Loucy (cell line): ENCODE results near the gene MFN1.

Experiments
- H2AFZ ChIP-seq: fragments of 200-600 bp; sonication (generic); 2 replicates; pipeline ENCODE4 v1.6.0; 2016; ENCODE audit warnings: antibody characterized with exemption, mild to moderate bottlenecking, low read length, moderate library complexity
- H3F3A ChIP-seq: fragments of 200-600 bp; 2 replicates; pipeline ENCODE4 v1.6.0; 2016; ENCODE audit warnings: antibody characterized with exemption, low read depth, mild to moderate bottlenecking
- H3K27me3 ChIP-seq: fragments of 200-600 bp; sonication (generic); 2 replicates; pipeline ENCODE4 v1.6.1; 2014; ENCODE audit warnings: low read length, mild to moderate bottlenecking; ENCODE audit not compliant: insufficient read depth, poor library complexity, severe bottlenecking
- H3K36me3 ChIP-seq: fragments of 200-600 bp; sonication (generic); 2 replicates; pipeline ENCODE4 v1.6.1; 2016; ENCODE audit warnings: low read length; ENCODE audit not compliant: insufficient read depth
- H3K4me1 ChIP-seq: fragments of 200-600 bp; sonication (generic); 2 replicates; pipeline ENCODE4 v1.5.1; 2014; ENCODE audit warnings: low read length, mild to moderate bottlenecking; ENCODE audit not compliant: insufficient read depth, poor library complexity, severe bottlenecking
- H3K4me2 ChIP-seq: fragments of 200-600 bp; sonication (generic); 2 replicates; pipeline ENCODE4 v1.6.0; 2014; ENCODE audit warnings: antibody characterized with exemption, low read length, low read depth, mild to moderate bottlenecking; ENCODE audit not compliant: poor library complexity, severe bottlenecking
- H3K4me3 ChIP-seq: fragments of 200-600 bp; sonication (generic); 2 replicates; pipeline ENCODE4 v1.5.1; 2014; ENCODE audit warnings: low read length, mild to moderate bottlenecking, mixed read lengths; ENCODE audit not compliant: poor library complexity, severe bottlenecking
- H3K79me2 ChIP-seq: fragments of 200-600 bp; sonication (generic); 2 replicates; pipeline ENCODE4 v1.6.1; 2014; ENCODE audit warnings: low read length; ENCODE audit not compliant: insufficient read depth
- H3K9ac ChIP-seq: fragments of 200-600 bp; sonication (generic); 2 replicates; pipeline ENCODE4 v1.6.0; 2014; ENCODE audit warnings: mild to moderate bottlenecking, low read depth, low read length, moderate library complexity; ENCODE audit not compliant: poor library complexity, severe bottlenecking
- H3K9me2 ChIP-seq: fragments of 200-600 bp; sonication (generic); replicated peaks from 2 replicates; pipeline ENCODE4 v1.6.1; 2016; ENCODE audit warnings: low read depth, low read length, mixed read lengths
- H3K9me3 ChIP-seq: fragments of 200-600 bp; sonication (generic); 2 replicates; pipeline ENCODE4 v1.6.1; 2014; ENCODE audit warnings: mild to moderate bottlenecking, antibody characterized with exemption, low read length, low read depth; ENCODE audit not compliant: insufficient read depth
- H4K20me1 ChIP-seq: fragments of 200-600 bp; sonication (generic); 2 replicates; pipeline ENCODE4 v1.6.0; 2014; ENCODE audit warnings: antibody characterized with exemption, low read length, mild to moderate bottlenecking; ENCODE audit not compliant: insufficient read depth, poor library complexity, severe bottlenecking
- EZH2phosphoT487 ChIP-seq: fragments of 200-600 bp; IDR thresholded peaks from 2 replicates; pipeline ENCODE4 v1.6.1; 2018; ENCODE audit warnings: antibody characterized with exemption, mild to moderate bottlenecking, moderate library complexity, borderline replicate concordance
- TF ChIP-seq, protein P1 (sequence below): fragments of 200-600 bp; sonication (generic); conservative IDR thresholded peaks from 2 replicates; pipeline ENCODE4 v1.5.1; 2014; ENCODE audit warnings: mild to moderate bottlenecking, antibody characterized with exemption, low read length

The MFN1 gene

DNA sequence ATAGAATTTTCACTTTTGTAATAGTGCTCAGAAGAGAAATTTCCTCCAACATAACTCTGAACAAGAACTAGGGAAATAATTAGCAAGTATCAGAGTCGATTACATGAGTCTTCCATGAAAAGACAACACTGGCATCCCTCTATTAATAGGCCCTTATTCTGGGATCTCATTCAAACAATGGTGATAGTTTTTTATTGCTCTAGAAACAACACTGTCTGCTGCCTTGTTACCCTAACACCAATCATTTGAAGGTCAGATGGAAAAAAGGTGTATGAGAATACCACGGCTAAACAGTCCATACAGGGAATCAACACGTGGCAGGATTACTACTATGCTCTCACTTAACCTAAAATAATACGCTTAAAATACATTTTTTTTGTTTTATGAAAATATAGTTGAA, 67.9 kb downstream of the MFN1 start:
- no peak overlapping the region for H3K4me3 ChIP-seq
- no peaks in the 10 kb centered on the region for H4K20me1 ChIP-seq
- no peaks in the 10 kb centered on the region for H3F3A ChIP-seq
- no peaks in the 10 kb centered on the region for H3K4me1 ChIP-seq
- no peaks in the 10 kb centered on the region for H3K9me2 ChIP-seq
- no peaks in the 10 kb centered on the region for H3K27me3 ChIP-seq
- no peak overlapping the region for H3K4me2 ChIP-seq
- no peaks in the 10 kb centered on the region for H3K9me3 ChIP-seq
- no peak overlapping the region for H2AFZ ChIP-seq
- H3K9ac ChIP-seq: no peak overlapping the region
- peaks cover 25% of the 10 kb centered on the region for H3K36me3 ChIP-seq
- H3K79me2 ChIP-seq: no peaks in the 10 kb centered on the region
- no peak for TF ChIP-seq EZH2phosphoT487
- TF ChIP-seq, protein P1, sequence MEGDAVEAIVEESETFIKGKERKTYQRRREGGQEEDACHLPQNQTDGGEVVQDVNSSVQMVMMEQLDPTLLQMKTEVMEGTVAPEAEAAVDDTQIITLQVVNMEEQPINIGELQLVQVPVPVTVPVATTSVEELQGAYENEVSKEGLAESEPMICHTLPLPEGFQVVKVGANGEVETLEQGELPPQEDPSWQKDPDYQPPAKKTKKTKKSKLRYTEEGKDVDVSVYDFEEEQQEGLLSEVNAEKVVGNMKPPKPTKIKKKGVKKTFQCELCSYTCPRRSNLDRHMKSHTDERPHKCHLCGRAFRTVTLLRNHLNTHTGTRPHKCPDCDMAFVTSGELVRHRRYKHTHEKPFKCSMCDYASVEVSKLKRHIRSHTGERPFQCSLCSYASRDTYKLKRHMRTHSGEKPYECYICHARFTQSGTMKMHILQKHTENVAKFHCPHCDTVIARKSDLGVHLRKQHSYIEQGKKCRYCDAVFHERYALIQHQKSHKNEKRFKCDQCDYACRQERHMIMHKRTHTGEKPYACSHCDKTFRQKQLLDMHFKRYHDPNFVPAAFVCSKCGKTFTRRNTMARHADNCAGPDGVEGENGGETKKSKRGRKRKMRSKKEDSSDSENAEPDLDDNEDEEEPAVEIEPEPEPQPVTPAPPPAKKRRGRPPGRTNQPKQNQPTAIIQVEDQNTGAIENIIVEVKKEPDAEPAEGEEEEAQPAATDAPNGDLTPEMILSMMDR: no peak

DNA sequence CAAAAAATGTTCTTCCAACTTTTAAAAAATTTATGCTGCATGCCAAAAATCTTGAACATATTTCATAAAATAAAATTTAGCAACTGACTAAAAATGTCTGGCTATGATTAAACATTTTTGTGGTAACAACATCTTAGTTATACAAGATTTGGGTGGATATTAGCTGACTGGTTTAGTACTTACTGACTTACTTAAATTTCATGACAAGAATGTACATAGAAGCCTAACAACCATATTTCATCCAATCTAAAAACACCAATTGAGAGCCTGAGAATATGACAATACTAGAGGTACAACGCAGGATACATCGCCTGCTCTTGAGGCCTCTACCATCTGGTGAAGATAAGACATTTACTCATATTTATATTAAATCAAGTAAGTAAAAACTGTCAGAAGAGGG, 69.2 kb downstream of the MFN1 start:
- no peaks in the 10 kb centered on the region for H3K4me1 ChIP-seq
- no peaks in the 10 kb centered on the region for H3K79me2 ChIP-seq
- no peak overlapping the region for H3K4me2 ChIP-seq
- H3K9me3 ChIP-seq: no peaks in the 10 kb centered on the region
- H3K4me3 ChIP-seq: no peak overlapping the region
- peaks cover 25% of the 10 kb centered on the region for H3K36me3 ChIP-seq
- H3K9me2 ChIP-seq: no peaks in the 10 kb centered on the region
- no peaks in the 10 kb centered on the region for H4K20me1 ChIP-seq
- H3F3A ChIP-seq: no peaks in the 10 kb centered on the region
- TF ChIP-seq, protein P1: no peak
- TF ChIP-seq EZH2phosphoT487: no peak
- no peak overlapping the region for H3K9ac ChIP-seq
- no peak overlapping the region for H2AFZ ChIP-seq
- H3K27me3 ChIP-seq: no peaks in the 10 kb centered on the region

DNA sequence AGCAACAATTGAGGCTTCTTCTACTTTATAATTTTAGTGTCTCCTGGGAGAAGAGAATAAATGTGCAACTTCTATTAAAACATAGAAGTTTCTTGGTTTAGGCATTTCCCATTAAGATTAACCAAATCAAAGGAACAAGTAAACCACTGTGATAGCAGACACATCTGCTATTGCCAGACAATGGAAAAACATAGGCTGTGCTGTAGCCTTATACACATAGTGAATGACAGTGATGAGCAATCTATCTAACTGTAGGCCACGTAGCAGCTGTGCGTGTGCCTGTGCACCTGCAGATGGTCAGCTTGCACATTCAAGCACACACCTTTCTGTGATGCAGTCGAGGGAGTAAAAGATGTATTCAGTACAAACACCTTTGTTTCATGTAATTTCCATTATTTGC, 71.1 kb downstream of the MFN1 start:
- Histone ChIP-seq H3K4me1 (no peaks in the 10 kb centered on the region), H3K9ac (no peak overlapping the region), H2AFZ (no peak overlapping the region), H3F3A (no peaks in the 10 kb centered on the region), H3K9me2 (no peaks in the 10 kb centered on the region), H3K27me3 (no peaks in the 10 kb centered on the region), H3K4me2 (no peak overlapping the region), H4K20me1 (no peaks in the 10 kb centered on the region), H3K9me3 (no peaks in the 10 kb centered on the region), H3K36me3 (peaks cover 26% of the 10 kb centered on the region), H3K4me3 (no peak overlapping the region), H3K79me2 (no peaks in the 10 kb centered on the region)
- TF ChIP-seq, protein P1: no peak
- no peak for TF ChIP-seq EZH2phosphoT487
